ENCODE data around the gene USH2A. TPM values are rescaled to one million over a fixed set of nuclear protein-coding genes. Genes with fewer than 3 reads are reported as not detected.

Gene USH2A
- total and polyA plus RNA-seq, 2 donors = 0.16 TPM; not detected in 1

- H3K4me1 ChIP-seq (ENCODE audit: insufficient read depth) = no peaks in the 10 kb centered on the region
- H3K4me3 ChIP-seq (ENCODE audit: low read depth, low read length) = no peak overlapping the region
- H3K27ac ChIP-seq (ENCODE audit: low read depth) = no peak overlapping the region
- no peaks in the 10 kb centered on the region for H3K36me3 ChIP-seq (ENCODE audit: insufficient read depth)
- 85% methylated on average over 7 of the region's 7 CpGs for WGBS
- no peak for DNase-seq (ENCODE audit: extremely low spot score)
Measured at GRCh38 chr1:216193839-216194443, 229.3 kb downstream of the USH2A start.

- WGBS = 33% methylated on average over 4 of the region's 4 CpGs
Measured at GRCh38 chr1:216190438-216190837, 232.8 kb downstream of the USH2A start.

GRCh38 chr1:216186816-216187215, 236.4 kb downstream of the USH2A start:
- no peak for DNase-seq (ENCODE audit: extremely low spot score)
- Histone ChIP-seq H3K27ac (ENCODE audit: low read depth) (no peak overlapping the region), H3K36me3 (ENCODE audit: insufficient read depth) (no peaks in the 10 kb centered on the region), H3K4me3 (ENCODE audit: low read depth, low read length) (no peak overlapping the region), H3K4me1 (ENCODE audit: insufficient read depth) (no peaks in the 10 kb centered on the region)
- 46% methylated on average over 2 of the region's 2 CpGs for WGBS

More at GRCh38 chr1:216190438-216190837, 232.8 kb downstream of the USH2A start:
- no peak for DNase-seq (ENCODE audit: extremely low spot score)
- Histone ChIP-seq H3K4me1 (ENCODE audit: insufficient read depth) (no peaks in the 10 kb centered on the region), H3K4me3 (ENCODE audit: low read depth, low read length) (no peak overlapping the region), H3K27ac (ENCODE audit: low read depth) (no peak overlapping the region), H3K36me3 (ENCODE audit: insufficient read depth) (no peaks in the 10 kb centered on the region)

GRCh38 chr1:216186141-216186540, 237.1 kb downstream of the USH2A start:
- Histone ChIP-seq H3K27ac (ENCODE audit: low read depth) (no peak overlapping the region), H3K4me3 (ENCODE audit: low read depth, low read length) (no peak overlapping the region), H3K36me3 (ENCODE audit: insufficient read depth) (no peaks in the 10 kb centered on the region), H3K4me1 (ENCODE audit: insufficient read depth) (no peaks in the 10 kb centered on the region)
- no peak for DNase-seq (ENCODE audit: extremely low spot score)
- 89% methylated on average over 2 of the region's 2 CpGs for WGBS

DNA sequence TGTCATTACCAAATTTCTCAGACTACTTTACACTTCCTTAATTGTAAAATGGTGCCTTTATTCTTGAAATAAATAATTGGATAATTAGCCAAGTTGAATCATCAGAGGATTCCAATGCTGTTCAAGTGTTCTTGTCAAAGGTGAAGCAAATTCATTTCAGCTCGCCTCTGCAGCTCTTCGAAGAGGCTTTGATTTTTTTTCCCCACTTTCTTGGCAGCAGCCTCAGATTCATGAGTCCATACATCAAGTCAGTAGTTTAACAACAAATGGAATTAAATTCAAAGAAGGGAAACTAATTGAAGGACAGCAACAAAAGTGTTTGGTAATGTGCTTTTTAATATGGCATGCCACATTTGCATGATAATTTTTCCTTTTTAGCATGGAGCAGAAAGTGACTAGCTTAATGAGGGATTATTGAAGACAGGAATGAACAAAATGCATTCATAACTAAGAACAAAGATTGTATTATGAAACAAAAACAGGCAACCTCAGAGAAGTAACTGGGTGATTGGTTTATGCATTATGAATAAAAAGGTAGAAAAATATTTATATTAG, 239.0 kb downstream of the USH2A start:
- Histone ChIP-seq H3K27ac (ENCODE audit: low read depth) (no peak overlapping the region), H3K4me3 (ENCODE audit: low read depth, low read length) (no peak overlapping the region), H3K36me3 (ENCODE audit: insufficient read depth) (no peaks in the 10 kb centered on the region), H3K4me1 (ENCODE audit: insufficient read depth) (no peaks in the 10 kb centered on the region)
- 65% methylated on average over 2 of the region's 2 CpGs for WGBS
- no peak for DNase-seq (ENCODE audit: extremely low spot score)

GRCh38 chr1:216183454-216183853, 239.8 kb downstream of the USH2A start:
- H3K36me3 ChIP-seq (ENCODE audit: insufficient read depth) = no peaks in the 10 kb centered on the region
- H3K4me3 ChIP-seq (ENCODE audit: low read depth, low read length) = no peak overlapping the region
- H3K4me1 ChIP-seq (ENCODE audit: insufficient read depth) = no peaks in the 10 kb centered on the region
- 85% methylated on average over 6 of the region's 6 CpGs for WGBS
- no peak overlapping the region for H3K27ac ChIP-seq (ENCODE audit: low read depth)
- DNase-seq (ENCODE audit: extremely low spot score) = no peak

GRCh38 chr1:216183007-216183406, 240.2 kb downstream of the USH2A start:
- no peak overlapping the region for H3K27ac ChIP-seq (ENCODE audit: low read depth)
- WGBS = 46% methylated on average over 4 of the region's 4 CpGs
- no peak for DNase-seq (ENCODE audit: extremely low spot score)
- no peak overlapping the region for H3K4me3 ChIP-seq (ENCODE audit: low read depth, low read length)
- H3K4me1 ChIP-seq (ENCODE audit: insufficient read depth) = no peaks in the 10 kb centered on the region
- no peaks in the 10 kb centered on the region for H3K36me3 ChIP-seq (ENCODE audit: insufficient read depth)

DNA sequence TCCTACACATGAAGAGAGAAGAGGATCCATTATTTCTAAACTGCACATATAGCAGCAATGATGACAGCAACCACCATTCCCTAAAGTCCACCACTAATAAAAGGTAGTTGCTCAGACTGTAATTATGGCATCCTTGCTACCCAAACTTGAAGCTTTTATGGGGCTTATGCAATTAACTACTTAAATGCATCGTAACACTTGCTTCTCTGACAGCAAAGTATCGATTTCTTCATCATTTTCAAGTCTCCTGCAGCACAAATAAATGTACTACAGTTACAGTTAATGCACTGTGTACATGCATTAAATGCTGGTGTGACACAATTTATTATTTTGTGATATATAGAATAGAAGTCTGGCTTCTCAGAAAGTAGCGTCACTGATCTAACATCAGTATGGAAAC, 241.7 kb downstream of the USH2A start:
- H3K27ac ChIP-seq (ENCODE audit: low read depth) = no peak overlapping the region
- DNase-seq (ENCODE audit: extremely low spot score) = no peak
- H3K4me1 ChIP-seq (ENCODE audit: insufficient read depth) = peaks cover 1% of the 10 kb centered on the region
- no peak overlapping the region for H3K4me3 ChIP-seq (ENCODE audit: low read depth, low read length)
- no peaks in the 10 kb centered on the region for H3K36me3 ChIP-seq (ENCODE audit: insufficient read depth)
- WGBS = 87% methylated on average over 3 of the region's 3 CpGs

- Histone ChIP-seq H3K36me3 (ENCODE audit: insufficient read depth) (no peaks in the 10 kb centered on the region), H3K4me1 (ENCODE audit: insufficient read depth) (peaks cover 1% of the 10 kb centered on the region), H3K27ac (ENCODE audit: low read depth) (no peak overlapping the region), H3K4me3 (ENCODE audit: low read depth, low read length) (no peak overlapping the region)
- no peak for DNase-seq (ENCODE audit: extremely low spot score)
Measured at GRCh38 chr1:216178281-216178680, 245.0 kb downstream of the USH2A start.

- Histone ChIP-seq H3K4me1 (ENCODE audit: insufficient read depth) (peaks cover 1% of the 10 kb centered on the region), H3K4me3 (ENCODE audit: low read depth, low read length) (no peak overlapping the region), H3K36me3 (ENCODE audit: insufficient read depth) (no peaks in the 10 kb centered on the region), H3K27ac (ENCODE audit: low read depth) (no peak overlapping the region)
- 71% methylated on average over 1 of the region's 1 CpG for WGBS
- DNase-seq (ENCODE audit: extremely low spot score) = no peak
Measured at GRCh38 chr1:216176970-216177369, 246.3 kb downstream of the USH2A start.

DNA sequence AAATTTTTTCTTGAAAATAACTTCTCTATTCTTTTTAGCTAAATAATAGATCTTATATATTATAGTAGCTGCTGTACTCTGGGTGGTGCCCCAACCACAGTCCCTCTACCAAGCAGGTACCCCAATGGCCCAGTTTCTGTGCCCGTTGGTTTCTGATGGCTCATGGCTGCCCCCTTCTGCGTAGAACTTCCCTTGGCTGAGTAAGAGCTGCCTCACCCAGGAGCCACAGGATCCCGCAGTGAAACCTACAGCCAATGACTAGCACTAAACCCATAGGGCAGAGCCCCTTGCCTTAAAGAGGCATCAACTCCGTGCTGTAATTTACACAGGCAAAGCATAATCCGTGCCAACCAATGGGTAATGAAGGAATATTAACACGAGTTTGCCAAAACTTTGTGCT, 247.5 kb downstream of the USH2A start:
- 74% methylated on average over 6 of the region's 6 CpGs for whole genome bisulfite sequencing
- no peak overlapping the region for H3K27ac ChIP-seq (ENCODE audit: low read depth)
- H3K4me3 ChIP-seq (ENCODE audit: low read depth, low read length) = no peak overlapping the region
- H3K36me3 ChIP-seq (ENCODE audit: insufficient read depth) = no peaks in the 10 kb centered on the region
- no peak for DNase-seq (ENCODE audit: extremely low spot score)
- H3K4me1 ChIP-seq (ENCODE audit: insufficient read depth) = peaks cover 1% of the 10 kb centered on the region

- 25% methylated on average over 4 of the region's 4 CpGs for WGBS
- Histone ChIP-seq H3K4me1 (ENCODE audit: insufficient read depth) (peaks cover 1% of the 10 kb centered on the region), H3K36me3 (ENCODE audit: insufficient read depth) (no peaks in the 10 kb centered on the region), H3K27ac (ENCODE audit: low read depth) (no peak overlapping the region), H3K4me3 (ENCODE audit: low read depth, low read length) (no peak overlapping the region)
- no peak for DNase-seq (ENCODE audit: extremely low spot score)
Measured at GRCh38 chr1:216173376-216173995, 249.8 kb downstream of the USH2A start.

GRCh38 chr1:216169351-216169750, 253.9 kb downstream of the USH2A start:
- Histone ChIP-seq H3K36me3 (ENCODE audit: insufficient read depth) (no peaks in the 10 kb centered on the region), H3K27ac (ENCODE audit: low read depth) (no peak overlapping the region), H3K4me3 (ENCODE audit: low read depth, low read length) (no peak overlapping the region), H3K4me1 (ENCODE audit: insufficient read depth) (no peaks in the 10 kb centered on the region)
- 78% methylated on average over 1 of the region's 1 CpG for WGBS
- no peak for DNase-seq (ENCODE audit: extremely low spot score)

GRCh38 chr1:216168546-216168945, 254.7 kb downstream of the USH2A start:
- no peak for DNase-seq (ENCODE audit: extremely low spot score)
- Histone ChIP-seq H3K36me3 (ENCODE audit: insufficient read depth) (no peaks in the 10 kb centered on the region), H3K27ac (ENCODE audit: low read depth) (no peak overlapping the region), H3K4me1 (ENCODE audit: insufficient read depth) (no peaks in the 10 kb centered on the region), H3K4me3 (ENCODE audit: low read depth, low read length) (no peak overlapping the region)
- WGBS = 88% methylated on average over 3 of the region's 3 CpGs

All from urinary bladder (tissue), 4 donors.